GM12872 (cell line): ENCODE data around the gene PPT2.

Experiments
- CTCF ChIP-seq: IDR thresholded peaks from 3 replicates; pipeline ENCODE4 v1.5.1; 2011; ENCODE audit warnings: low read depth, mild to moderate bottlenecking, low read length, moderate library complexity; ENCODE audit not compliant: insufficient read depth

PPT2 gene

GRCh38 chr6:32139590-32139989, 14.4 kb upstream of the PPT2 start:
- TF ChIP-seq CTCF = no peak

GRCh38 chr6:32140420-32141046, 13.4 kb upstream of the PPT2 start:
- no peak for TF ChIP-seq CTCF

GRCh38 chr6:32146287-32146686, 7.7 kb upstream of the PPT2 start:
- TF ChIP-seq CTCF = no peak

- TF ChIP-seq CTCF = no peak
Observed at GRCh38 chr6:32146687-32147086, 7.3 kb upstream of the PPT2 start.

GRCh38 chr6:32147401-32148132, 6.4 kb upstream of the PPT2 start:
- no peak; the same call in 2 of the 3 replicates for TF ChIP-seq CTCF

GRCh38 chr6:32148289-32149091, 5.5 kb upstream of the PPT2 start:
- peak; percentile 22; the same call in 1 of the 3 replicates for TF ChIP-seq CTCF

GRCh38 chr6:32149092-32149755, 4.7 kb upstream of the PPT2 start:
- no peak for TF ChIP-seq CTCF
